K562 (cell line): ENCODE data around the gene KLK3. TPM values are rescaled to one million over a fixed set of nuclear protein-coding genes. Genes with fewer than 3 reads are reported as not detected.

Experiments used
- CTBP1 ChIP-seq: fragments of 450-650 bp; IDR thresholded peaks from 2 replicates; pipeline ENCODE4 v1.6.1; 2016; ENCODE audit warnings: borderline replicate concordance
- ZNF263 ChIP-seq: sonication (generic); formaldehyde crosslinking; IDR thresholded peaks from 2 replicates; pipeline ENCODE4 v1.8.0; 2022; ENCODE audit warnings: mild to moderate bottlenecking, missing genetic modification reagents, borderline replicate concordance
- ZNF584 ChIP-seq: fragments of 200-800 bp; sonication (Bioruptor generic); IDR thresholded peaks from 2 replicates; pipeline ENCODE4 v1.6.1; 2016; ENCODE audit warnings: low read depth, mild to moderate bottlenecking, missing genetic modification characterization, missing compliant biosample characterization
- polyA plus RNA-seq, 8 experiments: library from polyadenylated mRNA; depleted of rRNA in 4 of 8; stranded (reverse) in 5 of 8; unstranded in 3 of 8; fragments of >200 nt; fragmentation: Nextera tagmentation in 2 of 8; fragmentation: Illumina TruSeq in 1 of 8; extraction: Ambion mirVana in 2 of 8; extraction: Trizol in 1 of 8; gene quantifications; 2 replicates each; pipeline versions ENCODE4 v1.2.1 to v1.2.3, GENCODE V29; 2011 to 2014; ENCODE audit warnings: inconsistent platforms in 1 of 8, missing spikeins in 1 of 8
- total RNA-seq, 7 experiments: library from RNA; depleted of rRNA in 6 of 7; stranded (reverse); fragments of >200 nt in 6 of 7; fragmentation: Illumina TruSeq in 2 of 7; extraction: Trizol in 2 of 7; gene quantifications; 2 replicates each; pipeline versions ENCODE4 v1.2.1 to v1.2.3, GENCODE V29; 2011 to 2021; ENCODE audit warnings: low replicate concordance in 1 of 7
- TF ChIP-seq, protein P1 (sequence below), 2 experiments: fragments of 450-650 bp; IDR thresholded peaks; 2 replicates each; pipeline ENCODE4 v1.6.1; 2016; ENCODE audit warnings: mild to moderate bottlenecking in 2 of 2, borderline replicate concordance in 1 of 2, low read depth in 1 of 2, moderate library complexity in 1 of 2
- TF ChIP-seq, protein P2 (sequence below), 2 experiments: fragments of 450-650 bp; formaldehyde crosslinking in 1 of 2; IDR thresholded peaks; 2 replicates each; pipeline versions ENCODE4 v1.4.0 to v1.6.1; 2014 to 2020; ENCODE audit warnings: mild to moderate bottlenecking in 2 of 2, borderline replicate concordance in 1 of 2, low read depth in 1 of 2

KLK3 gene
- total and polyA plus RNA-seq, 9 of the 15 experiments (the other 6 are each of a cell fraction or from before 2014, with no cell fraction given): not detected

- TF ChIP-seq, protein P1, sequence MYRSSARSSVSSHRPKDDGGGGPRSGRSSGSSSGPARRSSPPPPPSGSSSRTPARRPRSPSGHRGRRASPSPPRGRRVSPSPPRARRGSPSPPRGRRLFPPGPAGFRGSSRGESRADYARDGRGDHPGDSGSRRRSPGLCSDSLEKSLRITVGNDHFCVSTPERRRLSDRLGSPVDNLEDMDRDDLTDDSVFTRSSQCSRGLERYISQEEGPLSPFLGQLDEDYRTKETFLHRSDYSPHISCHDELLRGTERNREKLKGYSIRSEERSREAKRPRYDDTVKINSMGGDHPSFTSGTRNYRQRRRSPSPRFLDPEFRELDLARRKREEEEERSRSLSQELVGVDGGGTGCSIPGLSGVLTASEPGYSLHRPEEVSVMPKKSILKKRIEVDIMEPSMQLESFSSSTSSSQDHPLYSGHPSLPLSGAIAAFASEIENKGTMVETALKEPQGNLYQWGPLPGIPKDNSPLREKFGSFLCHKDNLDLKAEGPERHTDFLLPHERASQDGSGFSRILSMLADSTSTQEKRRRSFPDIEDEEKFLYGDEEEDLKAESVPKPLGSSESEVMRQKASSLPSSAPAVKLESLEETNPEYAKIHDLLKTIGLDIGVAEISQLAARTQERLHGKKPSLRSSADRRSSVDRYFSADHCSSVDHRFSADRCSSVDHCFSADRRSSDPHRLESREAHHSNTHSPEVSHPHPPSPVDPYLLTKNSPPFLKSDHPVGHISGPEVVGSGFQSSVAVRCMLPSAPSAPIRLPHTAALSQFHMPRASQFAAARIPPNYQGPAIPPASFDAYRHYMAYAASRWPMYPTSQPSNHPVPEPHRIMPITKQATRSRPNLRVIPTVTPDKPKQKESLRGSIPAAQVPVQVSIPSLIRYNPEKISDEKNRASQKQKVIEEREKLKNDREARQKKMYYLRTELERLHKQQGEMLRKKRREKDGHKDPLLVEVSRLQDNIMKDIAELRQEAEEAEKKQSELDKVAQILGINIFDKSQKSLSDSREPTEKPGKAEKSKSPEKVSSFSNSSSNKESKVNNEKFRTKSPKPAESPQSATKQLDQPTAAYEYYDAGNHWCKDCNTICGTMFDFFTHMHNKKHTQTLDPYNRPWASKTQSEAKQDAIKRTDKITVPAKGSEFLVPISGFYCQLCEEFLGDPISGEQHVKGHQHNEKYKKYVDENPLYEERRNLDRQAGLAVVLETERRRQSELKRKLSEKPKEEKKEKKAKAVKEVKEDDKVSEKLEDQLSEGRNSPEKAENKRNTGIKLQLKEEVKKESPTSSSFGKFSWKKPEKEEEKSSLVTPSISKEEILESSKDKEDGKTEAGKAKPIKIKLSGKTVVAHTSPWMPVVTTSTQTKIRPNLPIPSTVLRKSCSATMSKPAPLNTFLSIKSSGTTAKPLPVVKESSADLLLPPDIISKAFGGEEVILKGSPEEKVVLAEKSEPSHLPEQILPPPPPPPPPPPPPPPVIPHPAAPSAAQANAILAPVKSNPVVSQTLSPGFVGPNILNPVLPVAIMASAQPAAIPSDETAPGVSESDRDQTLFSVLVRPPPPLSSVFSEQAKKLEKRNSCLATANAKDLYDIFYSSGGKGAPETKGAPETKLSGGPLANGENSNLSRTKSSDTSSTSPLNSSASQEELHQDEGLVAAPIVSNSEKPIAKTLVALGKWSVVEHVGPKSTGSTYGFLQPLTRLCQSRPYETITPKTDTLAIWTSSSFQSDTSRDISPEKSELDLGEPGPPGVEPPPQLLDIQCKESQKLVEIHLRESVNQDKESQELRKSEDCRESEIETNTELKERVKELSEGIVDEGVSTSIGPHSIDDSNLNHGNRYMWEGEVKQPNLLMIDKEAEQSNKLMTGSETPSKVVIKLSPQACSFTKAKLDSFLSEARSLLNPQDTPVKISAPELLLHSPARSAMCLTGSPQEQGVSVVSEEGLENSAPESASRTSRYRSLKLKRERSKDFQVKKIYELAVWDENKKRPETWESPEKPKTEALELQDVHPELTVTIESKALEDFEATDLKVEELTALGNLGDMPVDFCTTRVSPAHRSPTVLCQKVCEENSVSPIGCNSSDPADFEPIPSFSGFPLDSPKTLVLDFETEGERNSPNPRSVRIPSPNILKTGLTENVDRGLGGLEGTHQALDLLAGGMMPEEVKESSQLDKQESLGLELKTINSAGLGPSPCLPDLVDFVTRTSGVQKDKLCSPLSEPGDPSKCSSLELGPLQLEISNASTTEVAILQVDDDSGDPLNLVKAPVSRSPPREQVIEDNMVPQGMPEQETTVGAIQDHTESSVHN (IDR thresholded peaks at IDR 0.05; ENCODE audit: borderline replicate concordance in 1 of 2, low read depth in 1 of 2): no peak
- TF ChIP-seq, protein P2, sequence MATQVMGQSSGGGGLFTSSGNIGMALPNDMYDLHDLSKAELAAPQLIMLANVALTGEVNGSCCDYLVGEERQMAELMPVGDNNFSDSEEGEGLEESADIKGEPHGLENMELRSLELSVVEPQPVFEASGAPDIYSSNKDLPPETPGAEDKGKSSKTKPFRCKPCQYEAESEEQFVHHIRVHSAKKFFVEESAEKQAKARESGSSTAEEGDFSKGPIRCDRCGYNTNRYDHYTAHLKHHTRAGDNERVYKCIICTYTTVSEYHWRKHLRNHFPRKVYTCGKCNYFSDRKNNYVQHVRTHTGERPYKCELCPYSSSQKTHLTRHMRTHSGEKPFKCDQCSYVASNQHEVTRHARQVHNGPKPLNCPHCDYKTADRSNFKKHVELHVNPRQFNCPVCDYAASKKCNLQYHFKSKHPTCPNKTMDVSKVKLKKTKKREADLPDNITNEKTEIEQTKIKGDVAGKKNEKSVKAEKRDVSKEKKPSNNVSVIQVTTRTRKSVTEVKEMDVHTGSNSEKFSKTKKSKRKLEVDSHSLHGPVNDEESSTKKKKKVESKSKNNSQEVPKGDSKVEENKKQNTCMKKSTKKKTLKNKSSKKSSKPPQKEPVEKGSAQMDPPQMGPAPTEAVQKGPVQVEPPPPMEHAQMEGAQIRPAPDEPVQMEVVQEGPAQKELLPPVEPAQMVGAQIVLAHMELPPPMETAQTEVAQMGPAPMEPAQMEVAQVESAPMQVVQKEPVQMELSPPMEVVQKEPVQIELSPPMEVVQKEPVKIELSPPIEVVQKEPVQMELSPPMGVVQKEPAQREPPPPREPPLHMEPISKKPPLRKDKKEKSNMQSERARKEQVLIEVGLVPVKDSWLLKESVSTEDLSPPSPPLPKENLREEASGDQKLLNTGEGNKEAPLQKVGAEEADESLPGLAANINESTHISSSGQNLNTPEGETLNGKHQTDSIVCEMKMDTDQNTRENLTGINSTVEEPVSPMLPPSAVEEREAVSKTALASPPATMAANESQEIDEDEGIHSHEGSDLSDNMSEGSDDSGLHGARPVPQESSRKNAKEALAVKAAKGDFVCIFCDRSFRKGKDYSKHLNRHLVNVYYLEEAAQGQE (IDR thresholded peaks at IDR 0.05; ENCODE audit: borderline replicate concordance): no peak
- TF ChIP-seq, protein P2 (CRISPR knock-in tag; IDR thresholded peaks at IDR 0.05; ENCODE audit: low read depth): peak; percentile 79; the same call in 1 of the 2 replicates
- peak; percentile 7; the same call in 1 of the 2 replicates for TF ChIP-seq ZNF263 (CRISPR knock-in tag)
- no peak for TF ChIP-seq ZNF584
- peak; percentile 67; the same call in 1 of the 2 replicates for TF ChIP-seq CTBP1
Measured at GRCh38 chr19:50817941-50818858, 36.5 kb upstream of the KLK3 start (continued).
